Smooth muscle cell (in vitro differentiated cells): ENCODE data around the gene CRADD. TPM values are rescaled to one million over a fixed set of nuclear protein-coding genes. Genes with fewer than 3 reads are reported as not detected.
"Not testable (repeated sequence)": the region's sequence is repeated elsewhere in the genome, so short reads cannot be mapped to it uniquely, and the experiment has no call there.

Source experiments
- DNase-seq: peaks from one replicate; lab custom pipeline; 2025; ENCODE audit not compliant: unreplicated experiment; lab: John Stamatoyannopoulos, UW
- H2AFZ ChIP-seq: fragments of 200-600 bp; sonication (generic); 2 replicates; pipeline ENCODE4 v1.6.0; 2016; ENCODE audit warnings: antibody characterized with exemption, low read depth, mild to moderate bottlenecking
- H3F3A ChIP-seq: fragments of 200-600 bp; sonication (generic); 2 replicates; pipeline ENCODE4 v1.6.0; 2017; ENCODE audit warnings: antibody characterized with exemption, low read depth
- H3K27ac ChIP-seq: fragments of 200-600 bp; sonication (generic); 2 replicates; pipeline ENCODE4 v1.5.1; 2016; ENCODE audit warnings: low read depth, mild to moderate bottlenecking
- H3K27me3 ChIP-seq: fragments of 200-600 bp; sonication (generic); 2 replicates; pipeline ENCODE4 v1.6.1; 2016; ENCODE audit warnings: low read depth, mild to moderate bottlenecking
- H3K36me3 ChIP-seq: fragments of 200-600 bp; sonication (generic); 2 replicates; pipeline ENCODE4 v1.5.1; 2016; ENCODE audit warnings: low read depth
- H3K4me1 ChIP-seq: fragments of 200-600 bp; sonication (generic); 2 replicates; pipeline ENCODE4 v1.5.1; 2016; ENCODE audit warnings: low read depth
- H3K4me2 ChIP-seq: fragments of 200-600 bp; sonication (generic); 2 replicates; pipeline ENCODE4 v1.6.0; 2016; ENCODE audit warnings: mild to moderate bottlenecking
- H3K4me3 ChIP-seq: fragments of 200-600 bp; sonication (generic); 2 replicates; pipeline ENCODE4 v1.5.1; 2016; ENCODE audit warnings: mild to moderate bottlenecking
- H3K79me2 ChIP-seq: fragments of 200-600 bp; sonication (generic); 2 replicates; pipeline ENCODE4 v1.6.0; 2016; ENCODE audit warnings: low read depth, mild to moderate bottlenecking
- H3K9ac ChIP-seq: fragments of 200-600 bp; sonication (generic); 2 replicates; pipeline ENCODE4 v1.6.0; 2016; ENCODE audit warnings: low read depth
- H3K9me3 ChIP-seq: fragments of 200-600 bp; sonication (generic); replicated peaks from 2 replicates; pipeline ENCODE4 v1.5.1; 2016; ENCODE audit warnings: low read depth
- H4K20me1 ChIP-seq: fragments of 200-600 bp; sonication (generic); 2 replicates; pipeline ENCODE4 v1.6.0; 2016; ENCODE audit warnings: low read depth
- CTCF ChIP-seq: fragments of 200-600 bp; sonication (generic); IDR thresholded peaks from 2 replicates; pipeline ENCODE4 v1.5.1; 2017; ENCODE audit warnings: borderline replicate concordance, mild to moderate bottlenecking, antibody characterized with exemption; ENCODE audit not compliant: insufficient read depth, poor library complexity, severe bottlenecking
- WGBS: methylation state at CpG from one replicate; pipeline ENCODE4 v1.1.7; 2016; ENCODE audit warnings: low lambda C conversion rate; 5-methylcytosine and 5-hydroxymethylcytosine counted together
- polyA plus RNA-seq: library from polyadenylated mRNA; unstranded; fragments of >200 nt; fragmentation: Nextera tagmentation; extraction: Ambion mirVana; gene quantifications from 2 replicates; pipeline ENCODE4 v1.2.1, GENCODE V29; 2016
- total RNA-seq: library from RNA; depleted of rRNA; stranded (reverse); fragments of >200 nt; gene quantifications from 2 replicates; pipeline ENCODE4 v1.2.3, GENCODE V29; 2014

Gene CRADD
- total and polyA plus RNA-seq, 2 experiments from 2014 or later: 10.7 to 28.6 TPM

DNA sequence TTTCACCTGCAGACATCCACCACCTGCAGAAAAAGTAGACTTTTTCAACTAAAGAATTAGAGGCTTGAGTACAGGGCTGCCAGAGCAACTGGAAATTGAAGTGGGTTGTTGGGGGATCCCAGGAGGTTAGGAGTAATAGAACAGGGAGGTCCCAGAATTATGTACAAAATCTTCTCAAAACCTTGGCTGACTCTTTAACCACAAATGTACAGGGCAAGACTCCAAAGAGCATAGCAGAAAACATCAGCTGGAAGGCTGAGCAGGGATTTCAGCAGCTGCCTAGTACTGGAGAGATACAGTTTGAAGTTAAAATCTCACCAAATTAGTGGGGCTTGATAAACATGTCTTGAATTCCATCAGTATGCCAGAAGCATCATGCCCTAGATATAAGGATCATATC, 191.6 kb downstream of the CRADD start:
- Histone ChIP-seq H3K9ac (no peak overlapping the region), H3K9me3 (peaks cover 11% of the 10 kb centered on the region), H3K4me2 (no peak overlapping the region), H3F3A (no peaks in the 10 kb centered on the region), H3K79me2 (no peaks in the 10 kb centered on the region), H2AFZ (no peak overlapping the region), H3K27me3 (no peaks in the 10 kb centered on the region), H3K4me3 (no peak overlapping the region), H3K4me1 (no peaks in the 10 kb centered on the region), H3K27ac (no peak overlapping the region), H4K20me1 (no peaks in the 10 kb centered on the region), H3K36me3 (no peaks in the 10 kb centered on the region)
- no peak for TF ChIP-seq CTCF
- DNase-seq: no peak

DNA sequence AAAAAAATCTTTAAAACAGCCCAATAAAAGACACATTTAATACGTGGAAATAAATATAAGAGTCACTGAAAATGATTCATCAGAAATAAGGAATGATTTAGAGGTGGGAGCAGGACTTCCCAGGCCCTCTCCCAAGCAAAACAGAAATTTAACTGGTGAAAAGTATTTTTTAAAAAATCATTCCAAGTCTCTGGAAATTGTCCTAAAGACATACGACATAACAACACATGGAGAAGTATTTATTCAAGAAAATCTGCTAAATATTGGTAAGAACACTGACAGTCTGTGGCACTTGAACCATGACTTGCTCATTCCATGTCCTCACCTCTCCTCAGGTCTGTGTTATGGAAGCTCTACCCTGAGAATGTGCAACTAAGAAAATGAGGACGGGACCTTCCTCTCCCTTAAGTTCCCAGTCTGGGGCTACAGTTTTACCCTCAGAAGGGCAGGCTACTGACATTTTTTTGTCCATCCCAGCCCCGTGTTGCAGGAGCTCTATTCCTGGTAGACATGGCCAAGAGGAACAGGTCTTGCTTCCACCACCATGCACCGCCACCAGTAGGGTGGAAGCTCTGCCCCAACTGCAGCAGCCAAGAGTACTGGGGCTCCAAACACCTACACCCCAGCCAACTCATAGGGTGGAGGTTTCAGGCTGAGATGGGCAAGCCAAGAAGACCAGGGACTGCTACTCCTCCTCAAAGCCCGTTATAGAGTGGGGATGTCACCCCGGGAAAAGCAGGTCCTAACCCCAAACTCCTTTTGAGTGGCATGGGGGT, 193.0 kb downstream of the CRADD start:
- Histone ChIP-seq H3K4me1 (no peaks in the 10 kb centered on the region), H3K36me3 (no peaks in the 10 kb centered on the region), H3F3A (no peaks in the 10 kb centered on the region), H3K27ac (no peak overlapping the region), H3K27me3 (no peaks in the 10 kb centered on the region), H3K79me2 (no peaks in the 10 kb centered on the region), H3K4me2 (no peak overlapping the region), H3K9ac (no peak overlapping the region), H2AFZ (no peak overlapping the region), H3K9me3 (peaks cover 18% of the 10 kb centered on the region), H4K20me1 (no peaks in the 10 kb centered on the region), H3K4me3 (no peak overlapping the region)
- TF ChIP-seq CTCF: no peak
- 85% methylated on average over 7 of the region's 7 CpGs for WGBS
- DNase-seq: no peak

- H3K9me3 ChIP-seq: peaks cover 12% of the 10 kb centered on the region
- not testable (repeated sequence) for H3K27me3 ChIP-seq, H3K4me3 ChIP-seq, H3K27ac ChIP-seq, H3F3A ChIP-seq, H3K4me2 ChIP-seq, H3K36me3 ChIP-seq, DNase-seq, H4K20me1 ChIP-seq, H2AFZ ChIP-seq, H3K79me2 ChIP-seq, H3K4me1 ChIP-seq, H3K9ac ChIP-seq
- 82% methylated on average over 1 of the region's 1 CpG for WGBS
These were observed 194.4 kb downstream of the CRADD start for GRCh38 chr12:93871566-93871965.

DNA sequence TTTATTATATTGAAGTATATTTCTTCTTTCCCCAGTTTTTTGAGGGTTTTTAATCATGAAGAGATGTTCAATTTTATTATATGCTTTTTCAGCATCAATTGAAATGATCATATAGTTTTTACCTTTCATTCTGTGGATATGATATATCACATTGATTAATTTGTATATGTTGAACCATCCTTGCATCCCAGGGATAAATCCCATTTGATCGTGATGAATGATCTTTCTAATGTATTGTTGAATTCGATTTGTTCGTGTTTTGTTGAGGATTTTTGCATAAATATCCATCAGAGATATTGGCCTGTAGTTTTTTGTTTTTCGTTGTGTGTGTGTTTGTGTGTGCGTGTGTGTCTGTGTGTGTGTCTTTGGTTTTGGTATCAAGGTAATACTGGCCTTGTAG, 196.4 kb downstream of the CRADD start:
- Histone ChIP-seq H3K27me3 (no peaks in the 10 kb centered on the region), H3F3A (no peaks in the 10 kb centered on the region), H3K79me2 (no peaks in the 10 kb centered on the region), H2AFZ (no peak overlapping the region), H3K27ac (no peak overlapping the region), H4K20me1 (no peaks in the 10 kb centered on the region), H3K4me2 (no peak overlapping the region), H3K4me1 (no peaks in the 10 kb centered on the region), H3K9me3 (peaks cover 12% of the 10 kb centered on the region), H3K36me3 (peaks cover 4% of the 10 kb centered on the region), H3K9ac (no peak overlapping the region), H3K4me3 (no peak overlapping the region)
- no peak for TF ChIP-seq CTCF
- 92% methylated on average over 5 of the region's 5 CpGs for WGBS
- no peak for DNase-seq
